Mesendoderm (in vitro differentiated cells): ENCODE measurements around the gene PLA2G4D.

Experiments
- DNase-seq: peaks from one replicate; pipeline ENCODE4 v3.0.0; 2013
- H2AK5ac ChIP-seq: 2 replicates; pipeline ENCODE4 v1.6.1; 2013; ENCODE audit warnings: low read length, inconsistent platforms
- H2BK120ac ChIP-seq: 2 replicates; pipeline ENCODE4 v1.6.1; 2013; ENCODE audit warnings: low read depth, mild to moderate bottlenecking, low read length, moderate library complexity, mixed read lengths
- H2BK15ac ChIP-seq: replicated peaks from 2 replicates; pipeline ENCODE4 v1.6.1; 2013; ENCODE audit warnings: low read depth, mild to moderate bottlenecking, moderate library complexity
- H2BK5ac ChIP-seq: 2 replicates; pipeline ENCODE4 v1.6.1; 2013; ENCODE audit warnings: low read length, inconsistent platforms
- H3K18ac ChIP-seq: 2 replicates; pipeline ENCODE4 v1.6.1; 2013; ENCODE audit warnings: mild to moderate bottlenecking, low read length, mixed read lengths
- H3K23ac ChIP-seq: one replicate; pipeline ENCODE4 v1.6.1; 2013; ENCODE audit warnings: low read length
- H3K27ac ChIP-seq: 2 replicates; pipeline ENCODE4 v1.5.1; 2013; ENCODE audit warnings: low read depth, mild to moderate bottlenecking, inconsistent platforms, low read length, moderate library complexity
- H3K27me3 ChIP-seq: 2 replicates; pipeline ENCODE4 v1.6.1; 2013; ENCODE audit warnings: low read length, control low read depth, mild to moderate bottlenecking, inconsistent platforms; ENCODE audit not compliant: insufficient read depth, poor library complexity
- H3K36me3 ChIP-seq: 2 replicates; pipeline ENCODE4 v1.6.1; 2013; ENCODE audit warnings: low read length, inconsistent platforms; ENCODE audit not compliant: control insufficient read depth, insufficient read depth
- H3K4ac ChIP-seq: one replicate; pipeline ENCODE4 v1.6.1; 2013; ENCODE audit warnings: low read depth, mild to moderate bottlenecking, low read length, moderate library complexity
- H3K4me1 ChIP-seq: 2 replicates; pipeline ENCODE4 v1.6.1; 2013; ENCODE audit warnings: low read depth, low read length, inconsistent platforms; ENCODE audit not compliant: control insufficient read depth
- H3K4me2 ChIP-seq: 2 replicates; pipeline ENCODE4 v1.6.1; 2013; ENCODE audit warnings: low read length
- H3K4me3 ChIP-seq: 2 replicates; pipeline ENCODE4 v1.5.1; 2013; ENCODE audit warnings: mild to moderate bottlenecking, low read length
- H3K56ac ChIP-seq: one replicate; pipeline ENCODE4 v1.6.1; 2013; ENCODE audit warnings: low read length
- H3K79me1 ChIP-seq: 2 replicates; pipeline ENCODE4 v1.6.1; 2013; ENCODE audit warnings: low read length, inconsistent platforms
- H3K79me2 ChIP-seq: 2 replicates; pipeline ENCODE4 v1.6.1; 2013; ENCODE audit warnings: mild to moderate bottlenecking, low read length; ENCODE audit not compliant: control insufficient read depth, insufficient read depth
- H3K9ac ChIP-seq: 2 replicates; pipeline ENCODE4 v1.6.1; 2013; ENCODE audit warnings: low read length, inconsistent platforms
- H4K5ac ChIP-seq: one replicate; pipeline ENCODE4 v1.6.1; 2013; ENCODE audit warnings: low read length
- H4K8ac ChIP-seq: one replicate; pipeline ENCODE4 v1.6.1; 2013; ENCODE audit warnings: low read depth, mild to moderate bottlenecking, control low read depth, low read length, moderate library complexity
- WGBS: extraction: QIAGEN DNeasy Blood & Tissue Kit; methylation state at CpG from one replicate; pipeline ENCODE4 v1.1.7; 2013; ENCODE audit warnings: low lambda C conversion rate, missing lambda C conversion rate; ENCODE audit not compliant: insufficient coverage; ENCODE audit errors: extremely low coverage; 5-methylcytosine and 5-hydroxymethylcytosine counted together

The PLA2G4D gene

DNA sequence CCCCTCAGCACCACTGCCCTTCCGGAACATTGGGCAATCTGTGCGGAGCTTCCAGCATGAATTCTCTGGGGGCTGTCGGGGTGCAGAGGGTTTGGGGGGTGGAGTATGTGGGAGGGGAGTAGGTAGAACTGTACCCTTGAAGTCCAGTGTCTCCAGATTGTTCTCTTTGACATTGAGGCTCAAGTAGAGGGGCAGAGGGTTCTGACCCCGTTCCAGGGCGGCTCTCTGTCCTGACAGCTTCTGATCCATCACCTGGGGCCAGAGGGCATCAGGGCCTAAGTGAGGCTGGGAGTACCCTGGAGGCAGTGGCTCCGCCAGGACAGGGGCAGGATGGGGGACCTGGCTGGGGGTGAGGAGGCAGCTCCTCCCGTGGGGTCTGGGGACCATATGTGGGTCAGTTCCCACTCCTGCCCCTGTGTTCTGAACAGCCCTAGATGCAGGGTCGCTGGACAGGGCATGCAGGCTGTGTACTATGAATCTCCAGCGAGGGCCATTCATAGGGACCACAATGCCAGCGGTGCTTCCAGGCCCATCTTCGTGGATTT lies 22.1 kb downstream of the PLA2G4D start:
- Histone ChIP-seq H3K79me2 (no peaks in the 10 kb centered on the region), H2BK120ac (no peak overlapping the region), H3K79me1 (no peaks in the 10 kb centered on the region), H3K27ac (no peak overlapping the region), H3K4me2 (no peak overlapping the region), H2BK15ac (no peak overlapping the region), H4K8ac (no peak overlapping the region), H3K27me3 (no peaks in the 10 kb centered on the region), H3K18ac (no peak overlapping the region), H3K36me3 (no peaks in the 10 kb centered on the region), H3K4me3 (no peak overlapping the region), H2AK5ac (no peak overlapping the region), H3K23ac (no peak overlapping the region), H4K5ac (no peak overlapping the region), H3K4ac (no peak overlapping the region), H3K56ac (no peak overlapping the region), H2BK5ac (no peak overlapping the region), H3K4me1 (no peaks in the 10 kb centered on the region), H3K9ac (no peak overlapping the region)
- no CpG with 5 or more reads among the region's 11 CpGs for WGBS
- DNase-seq = no peak

DNA sequence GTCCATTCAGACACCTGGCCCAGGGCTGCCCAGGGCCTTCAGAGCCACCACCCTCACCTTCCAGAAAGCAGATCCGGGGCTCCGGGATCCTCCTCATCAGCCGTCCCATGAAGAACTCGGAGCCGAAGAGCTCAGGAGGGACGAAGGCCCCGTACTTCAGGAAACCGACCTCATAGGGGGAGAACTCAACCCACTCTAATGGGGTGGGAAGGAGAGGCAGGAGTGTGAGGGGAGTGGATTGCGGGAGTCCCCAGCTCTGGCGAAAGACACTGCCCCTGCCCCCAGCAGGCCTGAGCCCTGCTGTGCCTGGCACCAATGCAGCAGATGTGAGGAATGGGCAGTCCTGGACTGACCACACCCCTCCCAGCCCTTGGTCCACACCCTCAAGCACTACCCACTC lies 22.6 kb downstream of the PLA2G4D start:
- Histone ChIP-seq H3K4ac (no peak overlapping the region), H3K4me3 (no peak overlapping the region), H3K4me2 (no peak overlapping the region), H3K27ac (no peak overlapping the region), H3K56ac (no peak overlapping the region), H3K79me1 (no peaks in the 10 kb centered on the region), H2AK5ac (no peak overlapping the region), H3K4me1 (no peaks in the 10 kb centered on the region), H3K27me3 (no peaks in the 10 kb centered on the region), H4K5ac (no peak overlapping the region), H3K9ac (no peak overlapping the region), H4K8ac (no peak overlapping the region), H3K36me3 (no peaks in the 10 kb centered on the region), H2BK15ac (no peak overlapping the region), H3K79me2 (no peaks in the 10 kb centered on the region), H2BK120ac (no peak overlapping the region), H2BK5ac (no peak overlapping the region), H3K23ac (no peak overlapping the region), H3K18ac (no peak overlapping the region)
- no CpG with 5 or more reads among the region's 10 CpGs for WGBS
- no peak for DNase-seq

DNA sequence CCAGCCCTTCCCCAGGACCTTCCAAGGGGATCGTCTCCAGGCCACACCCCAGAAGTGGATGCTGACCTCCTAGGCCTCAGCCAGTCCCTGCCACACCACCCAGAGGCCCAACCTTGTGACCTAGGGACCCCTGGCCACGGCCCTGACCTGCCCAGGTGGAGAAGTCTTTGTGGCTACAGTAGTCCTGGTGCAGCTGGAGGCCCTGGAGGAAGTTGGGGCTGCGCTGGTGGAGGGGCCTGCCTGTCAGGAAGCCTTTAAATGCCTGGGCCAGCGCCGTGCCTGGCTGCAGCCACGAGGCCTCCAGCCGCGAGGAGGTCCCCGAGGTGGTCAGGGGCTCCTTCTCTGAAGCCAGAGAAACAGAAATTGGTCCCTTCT lies 23.4 kb downstream of the PLA2G4D start:
- H3K4ac ChIP-seq = no peak overlapping the region
- H3K27ac ChIP-seq = no peak overlapping the region
- peaks cover 2% of the 10 kb centered on the region for H3K4me1 ChIP-seq
- H2BK120ac ChIP-seq = no peak overlapping the region
- H2BK5ac ChIP-seq = no peak overlapping the region
- H3K4me2 ChIP-seq = no peak overlapping the region
- H3K36me3 ChIP-seq = no peaks in the 10 kb centered on the region
- H2AK5ac ChIP-seq = no peak overlapping the region
- H3K27me3 ChIP-seq = no peaks in the 10 kb centered on the region
- H2BK15ac ChIP-seq = no peak overlapping the region
- no peak overlapping the region for H3K56ac ChIP-seq
- no peaks in the 10 kb centered on the region for H3K79me1 ChIP-seq
- no peak overlapping the region for H3K23ac ChIP-seq
- H3K79me2 ChIP-seq = no peaks in the 10 kb centered on the region
- no peak overlapping the region for H4K8ac ChIP-seq
- H3K4me3 ChIP-seq = no peak overlapping the region
- WGBS = no CpG with 5 or more reads among the region's 9 CpGs
- DNase-seq = no peak
- H3K18ac ChIP-seq = no peak overlapping the region
- no peak overlapping the region for H3K9ac ChIP-seq
- no peak overlapping the region for H4K5ac ChIP-seq

DNA sequence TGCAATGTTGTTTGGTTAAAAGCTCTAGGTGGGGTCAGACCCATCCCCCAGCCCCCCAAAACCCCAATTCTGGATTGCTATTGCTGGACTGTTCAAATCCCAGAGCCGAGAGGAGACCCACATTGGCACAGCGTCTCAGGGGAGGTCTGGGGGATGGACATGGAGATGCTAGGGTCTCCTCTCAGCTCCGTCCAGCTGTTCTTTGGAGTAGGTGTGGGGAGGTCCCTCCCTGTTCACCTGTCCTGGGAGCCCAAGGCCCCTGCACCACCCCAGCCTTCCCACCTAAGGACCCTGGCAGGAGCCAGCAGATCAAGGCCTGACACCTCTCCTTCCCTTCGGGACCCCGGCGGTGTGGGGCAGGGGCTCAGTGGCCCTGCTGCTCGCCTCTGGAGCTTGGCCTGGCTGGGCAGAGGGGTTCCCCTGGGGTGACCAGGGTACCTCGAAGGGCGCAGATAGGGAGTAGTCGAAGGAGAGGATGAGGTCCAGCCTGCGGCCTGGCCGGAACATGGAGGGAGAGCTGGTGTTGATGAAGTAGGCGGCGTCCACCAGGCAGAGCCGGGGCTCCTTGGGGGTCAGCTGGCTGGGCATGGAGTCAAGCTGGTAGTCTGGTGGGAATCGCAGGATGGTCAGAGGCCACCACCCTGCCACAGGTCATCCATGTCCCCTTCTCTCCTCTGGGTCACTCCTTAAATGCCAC lies 23.9 kb downstream of the PLA2G4D start:
- Histone ChIP-seq H3K18ac (no peak overlapping the region), H3K4me1 (peaks cover 3% of the 10 kb centered on the region), H3K79me2 (no peaks in the 10 kb centered on the region), H3K4me3 (no peak overlapping the region), H2BK5ac (no peak overlapping the region), H3K27ac (no peak overlapping the region), H3K23ac (no peak overlapping the region), H3K4me2 (no peak overlapping the region), H3K79me1 (no peaks in the 10 kb centered on the region), H3K56ac (no peak overlapping the region), H2AK5ac (no peak overlapping the region), H4K5ac (no peak overlapping the region), H3K36me3 (no peaks in the 10 kb centered on the region), H3K27me3 (no peaks in the 10 kb centered on the region), H2BK120ac (no peak overlapping the region), H3K9ac (no peak overlapping the region), H2BK15ac (no peak overlapping the region), H4K8ac (no peak overlapping the region), H3K4ac (no peak overlapping the region)
- WGBS = no CpG with 5 or more reads among the region's 16 CpGs
- no peak for DNase-seq

DNA sequence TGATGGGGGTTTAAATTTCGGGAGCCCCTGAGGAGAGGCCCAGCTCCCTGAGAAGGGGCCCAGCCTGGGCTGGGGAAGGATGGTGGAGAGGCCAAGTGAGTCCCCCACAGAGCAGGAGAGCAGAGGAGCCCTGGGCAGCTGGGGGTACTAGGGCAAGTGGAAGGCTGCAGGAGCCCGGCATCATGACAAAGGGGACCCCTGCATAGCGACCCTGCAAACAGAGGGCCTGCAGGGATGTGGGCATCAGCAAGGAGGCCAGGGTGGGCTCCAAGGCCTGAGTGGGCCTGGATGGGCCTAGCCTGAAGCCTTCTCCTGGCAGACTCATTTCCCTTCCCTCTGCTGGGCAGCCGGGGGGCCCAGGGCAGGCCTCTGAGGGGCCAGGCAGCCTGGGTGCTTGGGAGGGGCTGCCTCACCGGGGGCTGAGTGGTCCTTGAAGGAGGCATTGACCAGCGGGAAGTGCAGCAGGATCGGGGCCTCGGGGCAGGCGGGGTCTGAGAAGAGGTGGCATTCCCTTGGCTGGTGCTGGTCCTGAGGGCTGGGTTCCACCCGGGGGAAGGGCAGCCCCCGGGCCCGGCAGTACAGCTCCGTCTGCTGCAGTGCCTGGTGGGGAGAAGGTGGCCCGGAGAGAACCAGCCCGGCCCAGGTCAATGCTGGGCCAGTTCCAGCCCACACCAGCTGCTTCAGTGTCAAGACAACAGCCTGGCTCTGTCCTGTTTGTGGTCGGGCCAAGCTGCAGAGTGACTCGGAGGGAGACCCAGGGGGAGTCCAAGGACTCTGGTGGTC lies 24.7 kb downstream of the PLA2G4D start:
- no peak overlapping the region for H4K5ac ChIP-seq
- no peak overlapping the region for H3K4me2 ChIP-seq
- no peak overlapping the region for H3K56ac ChIP-seq
- no peaks in the 10 kb centered on the region for H3K27me3 ChIP-seq
- H3K79me2 ChIP-seq = no peaks in the 10 kb centered on the region
- H3K4ac ChIP-seq = no peak overlapping the region
- no peak overlapping the region for H3K18ac ChIP-seq
- no peaks in the 10 kb centered on the region for H3K36me3 ChIP-seq
- no CpG with 5 or more reads among the region's 17 CpGs for WGBS
- no peak overlapping the region for H2BK120ac ChIP-seq
- H2BK5ac ChIP-seq = no peak overlapping the region
- no peaks in the 10 kb centered on the region for H3K79me1 ChIP-seq
- H3K27ac ChIP-seq = no peak overlapping the region
- H3K4me1 ChIP-seq = peaks cover 3% of the 10 kb centered on the region
- H3K23ac ChIP-seq = no peak overlapping the region
- H3K9ac ChIP-seq = no peak overlapping the region
- DNase-seq = no peak
- no peak overlapping the region for H4K8ac ChIP-seq
- H2BK15ac ChIP-seq = no peak overlapping the region
- H2AK5ac ChIP-seq = no peak overlapping the region
- H3K4me3 ChIP-seq = no peak overlapping the region
